GM12878 (cell line): Measurements from ENCODE around the gene HUS1.

Experiments used
- ASH2L ChIP-seq: fragments of 300-600, 200-600 bp; sonication (generic); IDR thresholded peaks from 2 replicates; pipeline ENCODE4 v1.6.1; 2017; ENCODE audit warnings: low read depth, mild to moderate bottlenecking, borderline replicate concordance
- ATF3 ChIP-seq: IDR thresholded peaks from 2 replicates; pipeline ENCODE4 v1.6.1; 2011; ENCODE audit warnings: low read depth, mild to moderate bottlenecking, low read length, moderate library complexity, borderline replicate concordance; ENCODE audit errors: extremely low read depth
- HCFC1 ChIP-seq: fragments of 150-350 bp; IDR thresholded peaks from 2 replicates; pipeline ENCODE4 v1.6.1; 2014; ENCODE audit warnings: low read length
- PML ChIP-seq: IDR thresholded peaks from 2 replicates; pipeline ENCODE4 v1.6.1; 2012; ENCODE audit warnings: low read length, inconsistent platforms
- ZNF274 ChIP-seq: IDR thresholded peaks from one replicate; pipeline ENCODE4 v1.8.0; 2011; ENCODE audit not compliant: insufficient read length, insufficient read depth

DNA sequence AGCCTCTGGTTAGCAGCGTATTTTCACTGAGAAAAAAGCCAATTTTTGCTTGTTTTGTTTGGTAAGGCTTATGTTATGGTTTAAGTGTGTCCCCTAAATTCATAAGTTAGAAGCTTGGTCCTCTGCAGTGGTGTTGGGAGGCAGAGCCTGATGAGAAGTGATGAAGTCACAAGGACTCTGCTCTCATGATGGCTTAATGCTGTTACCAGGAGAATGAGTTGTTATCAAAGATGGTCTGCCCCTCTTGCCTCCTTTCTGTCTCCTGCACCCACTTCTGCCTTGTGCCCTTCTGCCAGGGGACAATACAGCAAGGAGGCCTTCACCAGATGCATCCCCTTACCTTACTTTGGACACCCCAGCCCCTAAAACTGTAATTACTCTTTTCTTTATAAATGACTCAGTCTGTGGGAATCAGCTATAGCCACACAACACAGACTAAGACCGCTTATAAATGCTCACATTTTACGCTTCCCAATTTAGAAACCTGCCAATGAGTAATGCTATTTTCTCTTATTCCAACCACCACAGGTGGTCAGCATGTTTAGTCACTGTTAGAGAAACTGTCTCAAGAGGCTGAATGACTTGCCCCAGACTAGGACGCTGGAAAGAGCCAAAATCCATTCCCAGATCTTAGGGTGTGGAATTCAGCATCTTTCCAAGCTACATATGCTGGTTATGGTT is 25.0 kb downstream of the HUS1 start:
- TF ChIP-seq PML (no peak), ZNF274 (no peak), HCFC1 (no peak), ASH2L (no peak), ATF3 (no peak)
